Endometrial microvascular endothelial cells (primary cell): ENCODE results near the gene ENTREP3. TPM values are rescaled to one million over a fixed set of nuclear protein-coding genes. Genes with fewer than 3 reads are reported as not detected.
"Not testable (repeated sequence)": the region's sequence is repeated elsewhere in the genome, so short reads cannot be mapped to it uniquely, and the experiment has no call there.

Source experiments
- in situ Hi-C: cut with HindIII; loops from 2 replicates; pipeline ENCODE4 v1.10.0; 2017; ENCODE audit warnings: low sequenced_read_pairs, low pct_unique_long_range_greater_than_20kb; ENCODE audit errors: inconsistent ontology term
- total RNA-seq: library from RNA; depleted of rRNA; stranded (reverse); fragments of >200 nt; gene quantifications from one replicate; pipeline ENCODE4 v1.2.3, GENCODE V29; 2015; ENCODE audit errors: inconsistent ontology term

The ENTREP3 gene
- 20.0 TPM for total RNA-seq

- in situ Hi-C loops = no loop called here
These were observed at the start of gene ENTREP3 for GRCh38 chr1:155255243-155256007. ENTREP3 (minus strand) TSS chr1:155255483; CDS start chr1:155254877, 606 bp downstream.

- in situ Hi-C loops = no loop called here
These were observed 49.3 kb upstream of the ENTREP3 start for GRCh38 chr1:155304558-155305063.

GRCh38 chr1:155301342-155301841 lies 46.1 kb upstream of the ENTREP3 start, which contains the start of gene PKLR:
PKLR (minus strand) TSS chr1:155301438; CDS start chr1:155301395, 43 bp downstream.
- in situ Hi-C loops = no loop called here

GRCh38 chr1:155300553-155301329 lies 45.5 kb upstream of the ENTREP3 start:
- in situ Hi-C loops = no loop called here

- in situ Hi-C loops = no loop called here
These were observed 44.7 kb upstream of the ENTREP3 start for GRCh38 chr1:155300024-155300423.

- in situ Hi-C loops = no loop called here
These were observed 42.1 kb upstream of the ENTREP3 start for GRCh38 chr1:155297384-155297783.

GRCh38 chr1:155296661-155297060 lies 41.4 kb upstream of the ENTREP3 start:
- in situ Hi-C loops = no loop called here

GRCh38 chr1:155295942-155296267 lies 40.6 kb upstream of the ENTREP3 start:
- in situ Hi-C loops = no loop called here

GRCh38 chr1:155295183-155295941 lies 40.1 kb upstream of the ENTREP3 start:
- in situ Hi-C loops = no loop called here

- in situ Hi-C loops = no loop called here
These were observed 39.4 kb upstream of the ENTREP3 start for GRCh38 chr1:155294520-155295182.

- in situ Hi-C loops = no loop called here
These were observed 37.9 kb upstream of the ENTREP3 start for GRCh38 chr1:155293086-155293749.

GRCh38 chr1:155291006-155291405 lies 35.7 kb upstream of the ENTREP3 start:
- in situ Hi-C loops = not testable (repeated sequence)

GRCh38 chr1:155287987-155288543 lies 32.8 kb upstream of the ENTREP3 start:
- in situ Hi-C loops = no loop called here

GRCh38 chr1:155286544-155286943 lies 31.3 kb upstream of the ENTREP3 start:
- in situ Hi-C loops = no loop called here

- in situ Hi-C loops = no loop called here
These were observed 30.4 kb upstream of the ENTREP3 start for GRCh38 chr1:155285631-155286044.

GRCh38 chr1:155285063-155285462 lies 29.8 kb upstream of the ENTREP3 start:
- in situ Hi-C loops = no loop called here

- in situ Hi-C loops = no loop called here
These were observed 29.2 kb upstream of the ENTREP3 start for GRCh38 chr1:155284476-155284875.
